DND-41 (cell line): ENCODE measurements around the gene MAFG.

Experiments
- ATAC-seq: fragments of 200-7000 bp; cut with Tn5 transposase; 3 replicates; pipeline ENCODE4 v1.9.1; 2021; ENCODE audit warnings: low read depth; ENCODE audit not compliant: insufficient read depth
- DNase-seq: peaks from one replicate; pipeline ENCODE4 v3.0.0-alpha.2; 2020
- H2AFZ ChIP-seq: 2 replicates; pipeline ENCODE4 v1.6.0; 2012; ENCODE audit warnings: low read depth, low read length
- H3K27ac ChIP-seq: 2 replicates; pipeline ENCODE4 v1.5.1; 2012; ENCODE audit warnings: low read length, inconsistent platforms
- H3K27me3 ChIP-seq: fragments of 200-600 bp; sonication (generic); 2 replicates; pipeline ENCODE4 v1.6.0; 2012; ENCODE audit warnings: low read length, mild to moderate bottlenecking, inconsistent platforms; ENCODE audit not compliant: insufficient read depth, poor library complexity
- H3K36me3 ChIP-seq: 2 replicates; pipeline ENCODE4 v1.5.1; 2012; ENCODE audit warnings: low read length, inconsistent platforms; ENCODE audit not compliant: insufficient read depth
- H3K4me1 ChIP-seq: 2 replicates; pipeline ENCODE4 v1.5.1; 2012; ENCODE audit warnings: mild to moderate bottlenecking, low read length; ENCODE audit not compliant: insufficient read depth
- H3K4me2 ChIP-seq: 2 replicates; pipeline ENCODE4 v1.6.0; 2012; ENCODE audit warnings: mild to moderate bottlenecking, moderate library complexity, low read length, inconsistent platforms; ENCODE audit not compliant: insufficient read depth
- H3K4me3 ChIP-seq, 2 experiments: fragments of 200-600 bp in 1 of 2; shearing (Covaris generic) in 1 of 2; 2 replicates each; pipeline ENCODE4 v1.5.1; 2012 to 2016; ENCODE audit warnings: inconsistent platforms in 2 of 2, low read length in 2 of 2, mild to moderate bottlenecking in 2 of 2, low read depth in 1 of 2, moderate library complexity in 1 of 2
- H3K79me2 ChIP-seq: 2 replicates; pipeline ENCODE4 v1.6.0; 2012; ENCODE audit warnings: low read length, inconsistent platforms; ENCODE audit not compliant: insufficient read depth
- H3K9ac ChIP-seq: 2 replicates; pipeline ENCODE4 v1.6.0; 2012; ENCODE audit warnings: low read depth, mild to moderate bottlenecking, inconsistent platforms, low read length, moderate library complexity
- H3K9me3 ChIP-seq: 2 replicates; pipeline ENCODE4 v1.5.1; 2012; ENCODE audit warnings: low read length, moderate library complexity, mild to moderate bottlenecking, inconsistent platforms; ENCODE audit not compliant: insufficient read depth, severe bottlenecking
- H4K20me1 ChIP-seq: 2 replicates; pipeline ENCODE4 v1.6.0; 2012; ENCODE audit warnings: low read length; ENCODE audit not compliant: insufficient read depth
- EZH2 ChIP-seq: IDR thresholded peaks from 3 replicates; pipeline ENCODE4 v1.6.1; 2012; ENCODE audit warnings: borderline replicate concordance, low read depth, mild to moderate bottlenecking, moderate library complexity, low read length, inconsistent platforms; ENCODE audit not compliant: severe bottlenecking
- TF ChIP-seq, protein P1 (sequence below): IDR thresholded peaks from 2 replicates; pipeline ENCODE4 v1.5.1; 2012; ENCODE audit warnings: borderline replicate concordance, low read length, moderate library complexity, mild to moderate bottlenecking; ENCODE audit not compliant: poor library complexity, severe bottlenecking; ENCODE audit errors: extremely low read depth

MAFG gene

DNA sequence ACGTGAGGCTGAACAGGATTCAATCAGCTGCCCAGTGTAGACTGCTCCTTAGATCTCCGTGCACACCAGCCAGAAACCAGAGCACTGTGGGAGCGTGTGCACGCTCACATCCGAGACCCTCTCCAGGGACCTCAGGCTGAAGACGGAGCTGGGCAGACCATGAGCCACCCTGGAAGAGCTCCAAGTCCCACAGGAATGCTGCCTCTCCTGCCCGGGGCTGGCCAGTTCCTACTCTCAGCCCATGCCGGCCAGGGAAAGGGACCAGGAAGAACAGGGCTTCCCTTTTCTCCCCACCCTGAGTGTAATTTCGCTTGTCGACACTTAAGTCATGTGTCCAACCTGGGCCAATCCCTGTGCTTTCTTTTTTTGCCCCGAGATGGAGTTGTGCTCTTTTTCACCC is 43.0 kb downstream of the MAFG start:
- H3K9ac ChIP-seq, result no peak overlapping the region
- peaks cover 87% of the 10 kb centered on the region for H3K36me3 ChIP-seq
- H3K4me3 ChIP-seq, result no peak overlapping the region
- peaks cover 53% of the 10 kb centered on the region for H4K20me1 ChIP-seq
- H3K27me3 ChIP-seq, result no peaks in the 10 kb centered on the region
- no peak overlapping the region for H3K4me2 ChIP-seq
- H3K27ac ChIP-seq, result no peak overlapping the region
- no peak overlapping the region for H2AFZ ChIP-seq
- H3K4me1 ChIP-seq, result peaks cover 24% of the 10 kb centered on the region
- TF ChIP-seq, protein P1, sequence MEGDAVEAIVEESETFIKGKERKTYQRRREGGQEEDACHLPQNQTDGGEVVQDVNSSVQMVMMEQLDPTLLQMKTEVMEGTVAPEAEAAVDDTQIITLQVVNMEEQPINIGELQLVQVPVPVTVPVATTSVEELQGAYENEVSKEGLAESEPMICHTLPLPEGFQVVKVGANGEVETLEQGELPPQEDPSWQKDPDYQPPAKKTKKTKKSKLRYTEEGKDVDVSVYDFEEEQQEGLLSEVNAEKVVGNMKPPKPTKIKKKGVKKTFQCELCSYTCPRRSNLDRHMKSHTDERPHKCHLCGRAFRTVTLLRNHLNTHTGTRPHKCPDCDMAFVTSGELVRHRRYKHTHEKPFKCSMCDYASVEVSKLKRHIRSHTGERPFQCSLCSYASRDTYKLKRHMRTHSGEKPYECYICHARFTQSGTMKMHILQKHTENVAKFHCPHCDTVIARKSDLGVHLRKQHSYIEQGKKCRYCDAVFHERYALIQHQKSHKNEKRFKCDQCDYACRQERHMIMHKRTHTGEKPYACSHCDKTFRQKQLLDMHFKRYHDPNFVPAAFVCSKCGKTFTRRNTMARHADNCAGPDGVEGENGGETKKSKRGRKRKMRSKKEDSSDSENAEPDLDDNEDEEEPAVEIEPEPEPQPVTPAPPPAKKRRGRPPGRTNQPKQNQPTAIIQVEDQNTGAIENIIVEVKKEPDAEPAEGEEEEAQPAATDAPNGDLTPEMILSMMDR, result no peak
- no peak for TF ChIP-seq EZH2
- H3K79me2 ChIP-seq, result peaks cover 65% of the 10 kb centered on the region
- DNase-seq, result no peak
- no peaks in the 10 kb centered on the region for H3K9me3 ChIP-seq
- peak; percentile 25; the same call in 1 of the 3 replicates for ATAC-seq

DNA sequence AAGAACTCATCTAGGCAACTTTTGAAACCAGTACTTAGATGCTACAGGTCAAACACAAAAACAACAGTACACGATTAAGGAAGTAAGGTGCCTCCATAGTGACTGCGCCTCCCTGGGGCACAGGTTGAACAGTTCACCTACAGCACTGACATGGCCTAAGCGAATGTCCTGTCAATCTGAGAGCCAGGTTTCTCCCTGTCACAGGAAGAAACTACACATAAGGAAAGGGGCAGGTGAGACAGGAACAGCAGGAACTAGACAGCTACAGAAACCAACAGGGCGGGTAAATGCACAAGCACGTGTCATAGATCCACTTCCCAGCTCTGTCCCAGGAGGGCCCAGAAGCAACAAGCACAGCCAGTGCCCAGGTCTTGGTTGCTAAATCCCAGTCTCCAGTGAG is 48.4 kb downstream of the MAFG start:
- H3K4me3 ChIP-seq, result no peak overlapping the region
- H2AFZ ChIP-seq, result no peak overlapping the region
- H3K9me3 ChIP-seq, result no peaks in the 10 kb centered on the region
- TF ChIP-seq, protein P1, result no peak
- no peak for TF ChIP-seq EZH2
- H3K27ac ChIP-seq, result no peak overlapping the region
- peaks cover 18% of the 10 kb centered on the region for H3K79me2 ChIP-seq
- peaks cover 53% of the 10 kb centered on the region for H3K36me3 ChIP-seq
- H3K9ac ChIP-seq, result no peak overlapping the region
- no peaks in the 10 kb centered on the region for H3K27me3 ChIP-seq
- ATAC-seq, result no peak; the same call in 2 of the 3 replicates
- no peak overlapping the region for H3K4me2 ChIP-seq
- peaks cover 3% of the 10 kb centered on the region; the same call in 1 of the 2 replicates for H4K20me1 ChIP-seq
- H3K4me1 ChIP-seq, result no peaks in the 10 kb centered on the region
- DNase-seq, result no peak

DNA sequence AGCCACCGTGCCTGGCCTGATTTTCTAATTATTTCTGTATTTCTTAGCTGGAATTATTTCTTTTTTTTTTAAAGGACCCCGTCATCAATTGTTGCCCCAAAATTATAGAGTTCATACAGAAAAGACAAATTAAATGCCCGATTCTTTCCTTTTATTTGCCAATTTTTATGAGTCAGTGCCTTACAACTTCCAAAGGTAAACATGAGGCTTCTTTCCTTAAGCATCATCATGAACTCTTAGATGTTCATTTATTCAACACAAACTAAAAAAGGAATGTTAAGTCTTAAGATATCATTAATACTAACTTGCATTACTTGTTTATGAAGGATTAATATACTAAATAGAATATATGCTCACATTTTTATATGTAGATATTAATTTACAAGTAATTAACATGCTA is 49.2 kb downstream of the MAFG start:
- no peak overlapping the region for H2AFZ ChIP-seq
- H3K4me2 ChIP-seq, result no peak overlapping the region
- no peaks in the 10 kb centered on the region; the same call in 1 of the 2 replicates for H4K20me1 ChIP-seq
- H3K4me1 ChIP-seq, result no peaks in the 10 kb centered on the region; the same call in none of the 2 replicates
- no peak overlapping the region for H3K27ac ChIP-seq
- ATAC-seq (no peak), DNase-seq (no peak)
- H3K9me3 ChIP-seq, result no peaks in the 10 kb centered on the region
- H3K9ac ChIP-seq, result no peak overlapping the region
- no peak overlapping the region for H3K4me3 ChIP-seq
- TF ChIP-seq, protein P1, result no peak
- no peak for TF ChIP-seq EZH2
- H3K36me3 ChIP-seq, result peaks cover 49% of the 10 kb centered on the region
- H3K27me3 ChIP-seq, result no peaks in the 10 kb centered on the region
- peaks cover 19% of the 10 kb centered on the region; the same call in 1 of the 2 replicates for H3K79me2 ChIP-seq
